Smooth muscle cell (in vitro differentiated cells): ENCODE measurements around the gene UBE2D1. TPM values are rescaled to one million over a fixed set of nuclear protein-coding genes. Genes with fewer than 3 reads are reported as not detected.

Source experiments
- DNase-seq: peaks from one replicate; lab custom pipeline; 2025; ENCODE audit not compliant: unreplicated experiment; lab: John Stamatoyannopoulos, UW
- H2AFZ ChIP-seq: fragments of 200-600 bp; sonication (generic); 2 replicates; pipeline ENCODE4 v1.6.0; 2016; ENCODE audit warnings: antibody characterized with exemption, low read depth, mild to moderate bottlenecking
- H3F3A ChIP-seq: fragments of 200-600 bp; sonication (generic); 2 replicates; pipeline ENCODE4 v1.6.0; 2017; ENCODE audit warnings: antibody characterized with exemption, low read depth
- H3K27ac ChIP-seq: fragments of 200-600 bp; sonication (generic); 2 replicates; pipeline ENCODE4 v1.5.1; 2016; ENCODE audit warnings: low read depth, mild to moderate bottlenecking
- H3K27me3 ChIP-seq: fragments of 200-600 bp; sonication (generic); 2 replicates; pipeline ENCODE4 v1.6.1; 2016; ENCODE audit warnings: low read depth, mild to moderate bottlenecking
- H3K36me3 ChIP-seq: fragments of 200-600 bp; sonication (generic); 2 replicates; pipeline ENCODE4 v1.5.1; 2016; ENCODE audit warnings: low read depth
- H3K4me1 ChIP-seq: fragments of 200-600 bp; sonication (generic); 2 replicates; pipeline ENCODE4 v1.5.1; 2016; ENCODE audit warnings: low read depth
- H3K4me2 ChIP-seq: fragments of 200-600 bp; sonication (generic); 2 replicates; pipeline ENCODE4 v1.6.0; 2016; ENCODE audit warnings: mild to moderate bottlenecking
- H3K4me3 ChIP-seq: fragments of 200-600 bp; sonication (generic); 2 replicates; pipeline ENCODE4 v1.5.1; 2016; ENCODE audit warnings: mild to moderate bottlenecking
- H3K79me2 ChIP-seq: fragments of 200-600 bp; sonication (generic); 2 replicates; pipeline ENCODE4 v1.6.0; 2016; ENCODE audit warnings: low read depth, mild to moderate bottlenecking
- H3K9ac ChIP-seq: fragments of 200-600 bp; sonication (generic); 2 replicates; pipeline ENCODE4 v1.6.0; 2016; ENCODE audit warnings: low read depth
- H3K9me3 ChIP-seq: fragments of 200-600 bp; sonication (generic); replicated peaks from 2 replicates; pipeline ENCODE4 v1.5.1; 2016; ENCODE audit warnings: low read depth
- H4K20me1 ChIP-seq: fragments of 200-600 bp; sonication (generic); 2 replicates; pipeline ENCODE4 v1.6.0; 2016; ENCODE audit warnings: low read depth
- CTCF ChIP-seq: fragments of 200-600 bp; sonication (generic); IDR thresholded peaks from 2 replicates; pipeline ENCODE4 v1.5.1; 2017; ENCODE audit warnings: borderline replicate concordance, mild to moderate bottlenecking, antibody characterized with exemption; ENCODE audit not compliant: insufficient read depth, poor library complexity, severe bottlenecking
- WGBS: methylation state at CpG from one replicate; pipeline ENCODE4 v1.1.7; 2016; ENCODE audit warnings: low lambda C conversion rate; 5-methylcytosine and 5-hydroxymethylcytosine counted together
- polyA plus RNA-seq: library from polyadenylated mRNA; unstranded; fragments of >200 nt; fragmentation: Nextera tagmentation; extraction: Ambion mirVana; gene quantifications from 2 replicates; pipeline ENCODE4 v1.2.1, GENCODE V29; 2016
- total RNA-seq: library from RNA; depleted of rRNA; stranded (reverse); fragments of >200 nt; gene quantifications from 2 replicates; pipeline ENCODE4 v1.2.3, GENCODE V29; 2014

UBE2D1 gene
- total and polyA plus RNA-seq, 2 experiments from 2014 or later, result 19.0 to 24.5 TPM

- Histone ChIP-seq H3K36me3 (no peaks in the 10 kb centered on the region), H3K4me1 (peaks cover 3% of the 10 kb centered on the region), H3K27me3 (no peaks in the 10 kb centered on the region), H4K20me1 (peaks cover 92% of the 10 kb centered on the region), H3K79me2 (peaks cover 44% of the 10 kb centered on the region), H3K9ac (no peak overlapping the region), H3K4me3 (no peak overlapping the region), H3K4me2 (no peak overlapping the region), H3F3A (no peaks in the 10 kb centered on the region), H3K27ac (no peak overlapping the region), H2AFZ (no peak overlapping the region), H3K9me3 (no peaks in the 10 kb centered on the region)
- WGBS, result 89% methylated on average over 2 of the region's 2 CpGs
- TF ChIP-seq CTCF, result no peak
- DNase-seq, result no peak
Measured at GRCh38 chr10:58356756-58357155, 21.9 kb downstream of the UBE2D1 start.

GRCh38 chr10:58358314-58358933, 23.6 kb downstream of the UBE2D1 start:
- Histone ChIP-seq H3K36me3 (no peaks in the 10 kb centered on the region), H2AFZ (no peak overlapping the region), H3K27me3 (no peaks in the 10 kb centered on the region), H3K4me3 (no peak overlapping the region), H3K9ac (no peak overlapping the region), H3F3A (no peaks in the 10 kb centered on the region), H3K4me2 (no peak overlapping the region), H4K20me1 (peaks cover 75% of the 10 kb centered on the region), H3K79me2 (peaks cover 37% of the 10 kb centered on the region), H3K27ac (no peak overlapping the region), H3K9me3 (no peaks in the 10 kb centered on the region), H3K4me1 (no peaks in the 10 kb centered on the region)
- TF ChIP-seq CTCF, result no peak
- DNase-seq, result no peak
- WGBS, result 92% methylated on average over 4 of the region's 4 CpGs

GRCh38 chr10:58358947-58359346, 24.1 kb downstream of the UBE2D1 start:
- Histone ChIP-seq H3K9ac (no peak overlapping the region), H2AFZ (no peak overlapping the region), H3K9me3 (no peaks in the 10 kb centered on the region), H3K79me2 (peaks cover 32% of the 10 kb centered on the region), H3K4me1 (no peaks in the 10 kb centered on the region), H3K4me3 (no peak overlapping the region), H3F3A (no peaks in the 10 kb centered on the region), H3K27ac (no peak overlapping the region), H3K36me3 (no peaks in the 10 kb centered on the region), H4K20me1 (peaks cover 70% of the 10 kb centered on the region), H3K27me3 (no peaks in the 10 kb centered on the region), H3K4me2 (no peak overlapping the region)
- TF ChIP-seq CTCF, result no peak
- 100% methylated on average over 1 of the region's 1 CpG for WGBS
- DNase-seq, result no peak

- Histone ChIP-seq H3K79me2 (peaks cover 26% of the 10 kb centered on the region), H3K9me3 (no peaks in the 10 kb centered on the region), H3K9ac (no peak overlapping the region), H3K27me3 (no peaks in the 10 kb centered on the region), H3K4me1 (no peaks in the 10 kb centered on the region), H2AFZ (no peak overlapping the region), H3F3A (no peaks in the 10 kb centered on the region), H3K36me3 (no peaks in the 10 kb centered on the region), H3K27ac (no peak overlapping the region), H3K4me3 (no peak overlapping the region), H3K4me2 (no peak overlapping the region), H4K20me1 (peaks cover 64% of the 10 kb centered on the region)
- no peak for TF ChIP-seq CTCF
- WGBS, result 99% methylated on average over 3 of the region's 3 CpGs
- no peak for DNase-seq
Measured at GRCh38 chr10:58359541-58359940, 24.7 kb downstream of the UBE2D1 start.
